GM12865 (cell line): ENCODE results near the gene SERPINA1.

Experiments
- DNase-seq: peaks from one replicate; pipeline ENCODE4 v3.0.0; 2010; ENCODE audit warnings: low read depth
- H3K4me3 ChIP-seq: 2 replicates; pipeline ENCODE4 v1.5.1; 2011; ENCODE audit warnings: mild to moderate bottlenecking, low read depth, low read length, control low read depth
- TF ChIP-seq, protein P1 (sequence below): IDR thresholded peaks from 2 replicates; pipeline ENCODE4 v1.5.1; 2011; ENCODE audit warnings: low read length, control low read depth, low read depth, inconsistent platforms; ENCODE audit not compliant: insufficient read depth; ENCODE audit errors: missing control alignments

The SERPINA1 gene

DNA sequence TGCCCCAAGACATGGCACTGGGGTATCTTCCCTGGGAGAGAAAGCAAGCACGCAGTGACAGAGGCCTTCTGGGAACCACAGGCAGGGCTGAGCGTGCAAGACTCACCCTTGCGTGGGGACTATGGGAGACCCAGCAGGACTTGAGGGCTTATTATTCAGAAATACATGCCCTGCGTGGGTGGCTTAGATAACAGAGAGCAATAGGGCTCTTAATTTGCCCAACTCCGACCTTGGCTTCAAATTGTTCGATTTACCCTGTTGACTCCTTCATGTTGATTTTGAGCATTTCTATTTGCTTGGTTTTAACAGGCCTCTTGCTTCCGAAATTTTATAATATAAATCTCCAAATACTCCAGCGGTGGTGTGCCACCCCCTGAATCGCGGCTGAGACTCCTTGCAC, 5.1 kb upstream of the SERPINA1 start:
- H3K4me3 ChIP-seq, result no peak overlapping the region
- TF ChIP-seq, protein P1, sequence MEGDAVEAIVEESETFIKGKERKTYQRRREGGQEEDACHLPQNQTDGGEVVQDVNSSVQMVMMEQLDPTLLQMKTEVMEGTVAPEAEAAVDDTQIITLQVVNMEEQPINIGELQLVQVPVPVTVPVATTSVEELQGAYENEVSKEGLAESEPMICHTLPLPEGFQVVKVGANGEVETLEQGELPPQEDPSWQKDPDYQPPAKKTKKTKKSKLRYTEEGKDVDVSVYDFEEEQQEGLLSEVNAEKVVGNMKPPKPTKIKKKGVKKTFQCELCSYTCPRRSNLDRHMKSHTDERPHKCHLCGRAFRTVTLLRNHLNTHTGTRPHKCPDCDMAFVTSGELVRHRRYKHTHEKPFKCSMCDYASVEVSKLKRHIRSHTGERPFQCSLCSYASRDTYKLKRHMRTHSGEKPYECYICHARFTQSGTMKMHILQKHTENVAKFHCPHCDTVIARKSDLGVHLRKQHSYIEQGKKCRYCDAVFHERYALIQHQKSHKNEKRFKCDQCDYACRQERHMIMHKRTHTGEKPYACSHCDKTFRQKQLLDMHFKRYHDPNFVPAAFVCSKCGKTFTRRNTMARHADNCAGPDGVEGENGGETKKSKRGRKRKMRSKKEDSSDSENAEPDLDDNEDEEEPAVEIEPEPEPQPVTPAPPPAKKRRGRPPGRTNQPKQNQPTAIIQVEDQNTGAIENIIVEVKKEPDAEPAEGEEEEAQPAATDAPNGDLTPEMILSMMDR, result no peak
- DNase-seq, result no peak

- no peak overlapping the region for H3K4me3 ChIP-seq
- peak; percentile 61 for DNase-seq
- TF ChIP-seq, protein P1, result no peak
Observed at GRCh38 chr14:94392510-94392935, 4.1 kb upstream of the SERPINA1 start.

DNA sequence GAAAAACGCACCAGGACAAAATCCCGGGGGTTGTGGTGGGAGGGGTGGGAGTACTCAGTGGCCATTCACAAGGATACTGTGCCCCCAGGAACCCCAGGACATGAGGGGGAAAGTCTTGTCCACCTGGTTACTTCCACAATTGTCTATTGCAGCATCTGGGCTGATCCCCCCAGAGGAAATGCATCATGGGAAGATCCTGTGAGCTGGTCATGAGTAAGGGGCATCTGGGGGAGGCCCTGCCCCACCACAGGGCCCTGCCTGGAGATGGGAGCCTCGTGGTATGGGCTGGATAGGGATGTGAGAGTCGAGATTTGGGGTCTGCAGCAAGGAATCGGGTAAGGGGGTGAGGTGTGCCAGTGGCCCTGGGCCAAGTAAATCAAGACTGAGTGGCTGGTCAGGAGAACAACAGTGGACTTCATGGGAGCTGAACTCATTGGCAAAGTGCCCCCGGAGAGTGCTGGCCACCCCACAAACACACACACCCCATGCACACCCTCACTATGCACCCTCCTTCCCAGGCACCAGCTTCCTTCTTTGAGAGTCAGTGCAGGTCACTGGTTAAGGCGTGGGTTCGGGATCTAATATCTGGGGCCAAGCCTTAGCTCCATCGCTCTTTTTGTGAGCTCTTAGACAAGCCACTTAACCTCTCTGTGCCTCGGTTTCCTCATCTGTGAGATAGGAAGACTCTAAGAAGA, 3.0 kb upstream of the SERPINA1 start:
- H3K4me3 ChIP-seq, result no peak overlapping the region
- no peak for DNase-seq
- TF ChIP-seq, protein P1, result no peak

DNA sequence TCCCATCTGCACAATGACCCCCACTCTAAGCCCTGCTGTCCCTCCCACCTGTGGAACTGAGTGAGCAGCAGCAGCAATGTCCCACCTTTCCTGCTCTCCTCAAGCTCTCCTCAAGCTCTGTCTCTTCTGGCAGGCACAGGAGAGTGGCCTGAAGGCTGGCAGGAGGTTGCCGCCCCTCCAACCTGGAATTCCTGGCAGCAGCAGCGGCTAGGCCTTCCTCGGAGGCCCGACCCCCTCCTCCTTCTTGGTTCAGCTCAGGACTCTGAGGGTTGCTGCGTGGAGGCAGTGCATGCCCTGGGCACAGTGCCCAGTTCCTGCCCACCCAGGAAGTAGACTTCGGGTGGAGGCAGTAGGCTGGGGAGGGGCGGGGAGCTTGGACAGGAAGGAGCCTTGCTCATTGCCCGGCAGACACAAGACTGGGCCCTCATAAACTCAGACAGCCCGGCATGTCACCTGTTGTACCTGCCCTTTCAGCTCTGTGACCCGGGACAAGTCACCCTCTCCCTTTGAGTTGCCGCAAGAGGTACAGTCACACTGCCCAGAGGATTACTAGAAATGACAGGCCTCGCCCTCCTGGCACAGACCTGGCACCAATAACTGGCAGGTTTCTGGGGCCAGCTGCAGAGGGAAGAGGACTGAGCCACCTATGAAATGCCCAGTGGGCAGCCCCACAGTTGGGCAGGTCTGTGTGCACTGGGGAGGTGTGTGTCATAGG, 2.1 kb upstream of the SERPINA1 start:
- TF ChIP-seq, protein P1, result no peak
- peak; percentile 26 for DNase-seq
- no peak overlapping the region for H3K4me3 ChIP-seq

DNA sequence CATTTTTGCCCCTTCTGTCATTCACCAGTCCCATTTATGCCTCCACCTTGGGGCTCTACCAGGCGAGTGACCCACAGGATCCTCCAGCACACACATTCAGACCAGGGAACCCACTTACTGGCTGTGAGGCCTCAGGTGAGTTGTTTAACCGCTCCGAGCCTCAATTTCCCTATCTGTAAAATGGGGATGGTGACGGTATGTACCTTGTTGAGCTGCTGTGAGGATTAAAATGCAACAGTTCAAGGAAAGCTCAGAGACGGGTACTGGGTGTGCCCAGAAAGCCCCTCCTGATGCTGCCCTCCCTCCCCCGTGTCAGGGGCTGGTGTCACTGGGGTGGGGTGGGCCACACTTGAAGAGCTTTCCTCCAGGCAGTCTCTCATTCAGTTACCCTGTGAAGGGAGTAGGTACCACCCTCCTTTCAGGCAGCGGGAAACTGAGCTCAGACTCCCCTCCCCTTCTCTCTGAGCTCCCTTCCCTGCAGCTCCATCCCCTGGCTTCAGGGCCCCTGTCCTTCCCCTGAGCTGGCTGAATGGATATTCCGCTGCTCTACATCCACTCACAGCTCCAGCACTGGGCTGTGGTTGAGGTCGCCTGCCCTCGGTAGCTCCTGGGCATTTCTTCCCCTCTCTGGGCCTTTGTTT, 1.4 kb upstream of the SERPINA1 start:
- TF ChIP-seq, protein P1, result no peak
- no peak overlapping the region for H3K4me3 ChIP-seq
- DNase-seq, result no peak

GRCh38 chr14:94389104-94389469, 685 bp upstream of the SERPINA1 start:
- TF ChIP-seq, protein P1, result no peak
- H3K4me3 ChIP-seq, result no peak overlapping the region
- no peak for DNase-seq
